ENCODE measurements around the gene TRIM10. TPM values are rescaled to one million over a fixed set of nuclear protein-coding genes. Genes with fewer than 3 reads are reported as not detected.

Gene TRIM10
- total and polyA plus RNA-seq, 2 donors (not counting 1 experiment from before 2014, with no cell fraction given), result not detected

DNA sequence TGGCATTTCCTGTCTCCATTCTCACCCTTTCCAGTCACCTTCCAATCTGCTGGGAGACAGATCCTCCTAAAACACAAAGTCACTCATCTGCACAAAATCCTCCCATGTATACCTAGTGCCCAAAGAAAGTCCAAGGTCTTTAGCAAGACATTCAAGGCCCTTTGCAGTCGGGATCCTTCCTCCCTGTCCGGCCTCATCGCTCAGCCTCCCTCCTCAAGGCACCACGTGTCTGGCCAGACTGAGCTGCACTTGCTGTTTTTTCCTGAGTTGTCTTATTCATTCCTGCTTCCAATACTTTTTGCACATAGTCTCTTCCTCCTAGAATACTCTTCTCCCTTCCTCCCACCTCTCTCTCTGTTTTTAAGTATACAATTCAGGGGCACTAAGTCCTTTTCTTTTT lies 3.7 kb upstream of the TRIM10 start:
- DNase-seq (ENCODE audit: low read depth in 2 of 2), result no peak
- Histone ChIP-seq H4K20me1 (ENCODE audit: control insufficient read depth, extremely low read depth, insufficient read depth, low read length) (no peaks in the 10 kb centered on the region), H3K4me2 (ENCODE audit: extremely low read depth, insufficient read depth, low read length) (no peak overlapping the region), H3K4me3 (replicated peaks in 1 of 4; ENCODE audit: control extremely low read depth in 1 of 4, insufficient read depth in 1 of 4, low read depth in 3 of 4, low read length in 4 of 4) (no peak overlapping the region), H3K79me2 (ENCODE audit: control insufficient read depth, insufficient read depth, low read length) (no peaks in the 10 kb centered on the region), H3K36me3 (ENCODE audit: control insufficient read depth, insufficient read depth, low read length) (no peaks in the 10 kb centered on the region), H2AFZ (ENCODE audit: low read length) (no peak overlapping the region), H3K9me3 (ENCODE audit: control insufficient read depth, insufficient read depth, low read depth, low read length) (no peaks in the 10 kb centered on the region), H3K27me3 (ENCODE audit: control insufficient read depth, insufficient read depth, low read length) (peaks cover 19% of the 10 kb centered on the region), H3K4me1 (ENCODE audit: control insufficient read depth, extremely low read depth, insufficient read depth, low read length) (no peaks in the 10 kb centered on the region), H3K27ac (ENCODE audit: insufficient read depth, low read length) (no peak overlapping the region), H3K9ac (ENCODE audit: insufficient read depth, low read length) (no peak overlapping the region)
- no peak for TF ChIP-seq EZH2 (IDR thresholded peaks at IDR 0.05; ENCODE audit: low read length, missing control alignments)
- TF ChIP-seq, protein P1, sequence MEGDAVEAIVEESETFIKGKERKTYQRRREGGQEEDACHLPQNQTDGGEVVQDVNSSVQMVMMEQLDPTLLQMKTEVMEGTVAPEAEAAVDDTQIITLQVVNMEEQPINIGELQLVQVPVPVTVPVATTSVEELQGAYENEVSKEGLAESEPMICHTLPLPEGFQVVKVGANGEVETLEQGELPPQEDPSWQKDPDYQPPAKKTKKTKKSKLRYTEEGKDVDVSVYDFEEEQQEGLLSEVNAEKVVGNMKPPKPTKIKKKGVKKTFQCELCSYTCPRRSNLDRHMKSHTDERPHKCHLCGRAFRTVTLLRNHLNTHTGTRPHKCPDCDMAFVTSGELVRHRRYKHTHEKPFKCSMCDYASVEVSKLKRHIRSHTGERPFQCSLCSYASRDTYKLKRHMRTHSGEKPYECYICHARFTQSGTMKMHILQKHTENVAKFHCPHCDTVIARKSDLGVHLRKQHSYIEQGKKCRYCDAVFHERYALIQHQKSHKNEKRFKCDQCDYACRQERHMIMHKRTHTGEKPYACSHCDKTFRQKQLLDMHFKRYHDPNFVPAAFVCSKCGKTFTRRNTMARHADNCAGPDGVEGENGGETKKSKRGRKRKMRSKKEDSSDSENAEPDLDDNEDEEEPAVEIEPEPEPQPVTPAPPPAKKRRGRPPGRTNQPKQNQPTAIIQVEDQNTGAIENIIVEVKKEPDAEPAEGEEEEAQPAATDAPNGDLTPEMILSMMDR (conservative IDR thresholded peaks at IDR 0.05 in 1 of 2, IDR thresholded peaks at IDR 0.05 in 1 of 2; ENCODE audit: low read depth in 1 of 2, low read length in 2 of 2), result no peak

DNA sequence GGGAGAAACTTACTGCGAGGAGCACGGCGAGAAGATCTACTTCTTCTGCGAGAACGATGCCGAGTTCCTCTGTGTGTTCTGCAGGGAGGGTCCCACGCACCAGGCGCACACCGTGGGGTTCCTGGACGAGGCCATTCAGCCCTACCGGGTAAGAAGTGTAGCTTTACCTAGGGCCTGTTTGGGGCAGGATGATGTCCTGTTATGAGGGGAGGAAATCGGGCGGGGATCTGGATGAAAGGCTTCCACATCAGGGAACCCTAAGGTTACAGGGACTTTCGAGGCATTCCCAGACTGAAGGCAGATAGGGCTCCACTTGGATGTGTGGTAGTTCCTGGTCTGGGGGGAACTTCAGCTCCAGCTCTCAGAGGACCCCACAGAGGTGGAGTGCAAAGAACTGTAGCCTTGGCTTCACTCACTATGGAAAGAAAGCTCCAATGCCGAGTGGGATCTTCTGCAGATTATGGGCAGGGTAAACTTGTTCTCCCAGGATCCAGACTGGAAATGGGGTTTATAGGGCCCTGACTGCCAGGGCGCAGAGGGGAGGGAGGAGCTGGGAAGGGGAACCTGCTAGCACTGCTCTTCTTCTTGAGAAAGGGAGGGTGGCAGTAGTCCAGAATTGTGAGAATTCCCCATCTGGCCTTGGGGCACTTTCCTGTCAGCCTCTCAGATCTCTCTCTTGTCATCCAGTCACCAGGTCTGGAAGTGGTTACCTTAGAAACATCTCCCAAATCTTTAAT lies 3.1 kb upstream of the TRIM10 start:
- no peaks in the 10 kb centered on the region for H3K79me2 ChIP-seq (ENCODE audit: control insufficient read depth, insufficient read depth, low read length)
- no peak overlapping the region for H2AFZ ChIP-seq (ENCODE audit: low read length)
- no peaks in the 10 kb centered on the region for H3K9me3 ChIP-seq (ENCODE audit: control insufficient read depth, insufficient read depth, low read depth, low read length)
- no peak overlapping the region for H3K27ac ChIP-seq (ENCODE audit: insufficient read depth, low read length)
- H3K36me3 ChIP-seq (ENCODE audit: control insufficient read depth, insufficient read depth, low read length), result no peaks in the 10 kb centered on the region
- no peaks in the 10 kb centered on the region for H3K4me1 ChIP-seq (ENCODE audit: control insufficient read depth, extremely low read depth, insufficient read depth, low read length)
- TF ChIP-seq EZH2 (IDR thresholded peaks at IDR 0.05; ENCODE audit: low read length, missing control alignments), result no peak
- TF ChIP-seq, protein P1 (conservative IDR thresholded peaks at IDR 0.05 in 1 of 2, IDR thresholded peaks at IDR 0.05 in 1 of 2; ENCODE audit: low read depth in 1 of 2, low read length in 2 of 2), result no peak
- H3K4me3 ChIP-seq (replicated peaks in 1 of 4; ENCODE audit: control extremely low read depth in 1 of 4, insufficient read depth in 1 of 4, low read depth in 3 of 4, low read length in 4 of 4), result no peak overlapping the region
- peaks cover 17% of the 10 kb centered on the region for H3K27me3 ChIP-seq (ENCODE audit: control insufficient read depth, insufficient read depth, low read length)
- no peak overlapping the region for H3K9ac ChIP-seq (ENCODE audit: insufficient read depth, low read length)
- DNase-seq (ENCODE audit: low read depth in 2 of 2), result no peak
- H3K4me2 ChIP-seq (ENCODE audit: extremely low read depth, insufficient read depth, low read length), result no peak overlapping the region
- H4K20me1 ChIP-seq (ENCODE audit: control insufficient read depth, extremely low read depth, insufficient read depth, low read length), result no peaks in the 10 kb centered on the region

DNA sequence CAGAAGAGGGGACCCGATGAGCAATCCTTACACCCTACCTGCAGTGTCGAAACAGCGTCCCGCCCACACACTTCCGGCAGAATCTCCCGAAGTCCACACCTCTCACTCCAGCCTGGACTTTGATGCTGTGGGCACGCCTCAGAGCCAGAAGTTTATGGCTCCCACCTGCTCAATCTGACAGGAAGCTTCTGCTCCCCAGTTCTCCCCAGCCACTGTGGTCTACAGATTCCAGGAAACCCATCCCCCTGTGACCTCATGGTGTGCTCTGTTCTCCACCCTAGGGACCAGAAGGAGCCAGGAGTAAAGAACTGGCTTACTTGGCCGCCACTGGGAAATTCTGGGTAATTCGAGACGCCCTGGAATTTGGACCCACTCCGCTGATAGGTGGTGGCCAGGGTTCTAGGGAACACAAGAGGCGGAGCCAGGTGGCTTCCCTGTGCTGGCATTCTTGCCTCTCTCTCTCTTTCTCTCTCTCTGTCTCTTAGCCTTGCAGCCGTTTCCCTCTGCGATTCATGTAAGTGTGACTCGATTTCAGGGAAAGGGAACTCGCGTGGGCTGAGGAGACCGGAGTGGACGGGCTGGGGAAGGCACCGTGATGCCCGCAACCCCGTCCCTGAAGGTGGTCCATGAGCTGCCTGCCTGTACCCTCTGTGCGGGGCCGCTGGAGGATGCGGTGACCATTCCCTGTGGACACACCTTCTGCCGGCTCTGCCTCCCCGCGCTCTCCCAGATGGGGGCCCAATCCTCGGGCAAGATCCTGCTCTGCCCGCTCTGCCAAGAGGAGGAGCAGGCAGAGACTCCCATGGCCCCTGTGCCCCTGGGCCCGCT lies 2.3 kb upstream of the TRIM10 start, which contains the start of gene TRIM15:
Gene TRIM15, plus strand, starts transcription at position 457 of the 828 bp plus-strand sequence. Its CDS starts 139 bp downstream, at position 596.
- Histone ChIP-seq H3K9ac (ENCODE audit: insufficient read depth, low read length) (no peak within 1 kb of the TSS), H2AFZ (ENCODE audit: low read length) (no peak within 1 kb of the TSS), H3K4me3 (replicated peaks in 1 of 4; ENCODE audit: control extremely low read depth in 1 of 4, insufficient read depth in 1 of 4, low read depth in 3 of 4, low read length in 4 of 4) (no peak within 1 kb of the TSS), H3K27ac (ENCODE audit: insufficient read depth, low read length) (no peak within 1 kb of the TSS), H4K20me1 (ENCODE audit: control insufficient read depth, extremely low read depth, insufficient read depth, low read length) (no peaks in the 10 kb centered on the region), H3K4me1 (ENCODE audit: control insufficient read depth, extremely low read depth, insufficient read depth, low read length) (no peaks in the 10 kb centered on the region), H3K9me3 (ENCODE audit: control insufficient read depth, insufficient read depth, low read depth, low read length) (no peaks in the 10 kb centered on the region), H3K36me3 (ENCODE audit: control insufficient read depth, insufficient read depth, low read length) (no peaks in the 10 kb centered on the region), H3K27me3 (ENCODE audit: control insufficient read depth, insufficient read depth, low read length) (peaks cover 13% of the 10 kb centered on the region), H3K79me2 (ENCODE audit: control insufficient read depth, insufficient read depth, low read length) (no peaks in the 10 kb centered on the region), H3K4me2 (ENCODE audit: extremely low read depth, insufficient read depth, low read length) (no peak within 1 kb of the TSS)
- no peak for DNase-seq (ENCODE audit: low read depth in 2 of 2)
- TF ChIP-seq, protein P1 (conservative IDR thresholded peaks at IDR 0.05 in 1 of 2, IDR thresholded peaks at IDR 0.05 in 1 of 2; ENCODE audit: low read depth in 1 of 2, low read length in 2 of 2), result no peak
- TF ChIP-seq EZH2 (IDR thresholded peaks at IDR 0.05; ENCODE audit: low read length, missing control alignments), result no peak
